GM19023 (cell line): ENCODE results near the gene CADM2.

ENCODE experiments used
- ATAC-seq: cut with Tn5 transposase; IDR thresholded peaks from one replicate; pipeline ENCODE4 v1.9.1; 2021; ENCODE audit warnings: mild to moderate bottlenecking, moderate library complexity; ENCODE audit not compliant: unreplicated experiment

Gene CADM2

GRCh38 chr3:85176799-85177198 is 218.0 kb downstream of the CADM2 start:
- no peak for ATAC-seq

- no peak for ATAC-seq
These were observed 224.4 kb downstream of the CADM2 start for GRCh38 chr3:85182975-85183752.

- no peak for ATAC-seq
These were observed 226.7 kb downstream of the CADM2 start for GRCh38 chr3:85185495-85185894.

- no peak for ATAC-seq
These were observed 230.9 kb downstream of the CADM2 start for GRCh38 chr3:85189731-85190130.

GRCh38 chr3:85193565-85193964 is 234.8 kb downstream of the CADM2 start:
- no peak for ATAC-seq

- ATAC-seq = no peak
These were observed 249.9 kb downstream of the CADM2 start for GRCh38 chr3:85208650-85209049.

- no peak for ATAC-seq
These were observed 251.8 kb downstream of the CADM2 start for GRCh38 chr3:85210540-85210939.

GRCh38 chr3:85228966-85229365 is 270.2 kb downstream of the CADM2 start:
- ATAC-seq = no peak

- ATAC-seq = no peak
These were observed 285.3 kb downstream of the CADM2 start for GRCh38 chr3:85244091-85244490.

GRCh38 chr3:85244519-85244918 is 285.7 kb downstream of the CADM2 start:
- ATAC-seq = no peak

GRCh38 chr3:85251766-85252165 is 293.0 kb downstream of the CADM2 start:
- no peak for ATAC-seq

- ATAC-seq = no peak
These were observed 293.9 kb downstream of the CADM2 start for GRCh38 chr3:85252686-85253085.

GRCh38 chr3:85254738-85255137 is 295.9 kb downstream of the CADM2 start:
- ATAC-seq = no peak

GRCh38 chr3:85255949-85256348 is 297.2 kb downstream of the CADM2 start:
- ATAC-seq = no peak

GRCh38 chr3:85258326-85258725 is 299.5 kb downstream of the CADM2 start:
- ATAC-seq = no peak

- no peak for ATAC-seq
These were observed 300.0 kb downstream of the CADM2 start for GRCh38 chr3:85258819-85259218.

- ATAC-seq = no peak
These were observed 301.0 kb downstream of the CADM2 start for GRCh38 chr3:85259748-85260147.

GRCh38 chr3:85264381-85264780 is 305.6 kb downstream of the CADM2 start:
- no peak for ATAC-seq

GRCh38 chr3:85270488-85270887 is 311.7 kb downstream of the CADM2 start:
- ATAC-seq = no peak

- ATAC-seq = no peak
These were observed 313.1 kb downstream of the CADM2 start for GRCh38 chr3:85271911-85272310.

- no peak for ATAC-seq
These were observed 329.5 kb downstream of the CADM2 start for GRCh38 chr3:85288257-85288656.

- ATAC-seq = no peak
These were observed 338.5 kb downstream of the CADM2 start for GRCh38 chr3:85297291-85297690.

- ATAC-seq = no peak
These were observed 339.2 kb downstream of the CADM2 start for GRCh38 chr3:85298032-85298431.
